Aorta (tissue), 5 donors: ENCODE measurements around the gene POU2AF3. TPM values are rescaled to one million over a fixed set of nuclear protein-coding genes. Genes with fewer than 3 reads are reported as not detected.

ENCODE experiments used
- ATAC-seq: fragments of 200-7000 bp; cut with Tn5 transposase; one replicate; pipeline ENCODE4 v1.9.1; 2022; ENCODE audit warnings: moderate library complexity; ENCODE audit not compliant: low FRiP score
- DNase-seq, 2 donors: peaks; one replicate each; pipeline ENCODE4 v3.0.0-alpha.2; 2020
- H3K27ac ChIP-seq, 2 donors: one replicate each; pipeline ENCODE4 v1.5.1; 2013; ENCODE audit warnings: low read length in 2 of 2, mild to moderate bottlenecking in 2 of 2, moderate library complexity in 2 of 2, control low read depth in 1 of 2, inconsistent platforms in 1 of 2, low read depth in 1 of 2
- H3K27me3 ChIP-seq, 2 donors: one replicate each; pipeline ENCODE4 v1.6.1; 2013; ENCODE audit warnings: control low read depth in 1 of 2, low read length in 1 of 2, mild to moderate bottlenecking in 1 of 2, moderate library complexity in 1 of 2; ENCODE audit not compliant: insufficient read depth in 2 of 2, control insufficient read depth in 1 of 2
- H3K36me3 ChIP-seq, 2 donors: one replicate each; pipeline ENCODE4 v1.6.1; 2013; ENCODE audit warnings: control low read depth in 1 of 2, low read length in 1 of 2, mild to moderate bottlenecking in 1 of 2; ENCODE audit not compliant: insufficient read depth in 2 of 2, control insufficient read depth in 1 of 2
- H3K4me1 ChIP-seq, 2 donors: one replicate each; pipeline ENCODE4 v1.6.1; 2013; ENCODE audit warnings: low read length in 2 of 2, control low read depth in 1 of 2, mild to moderate bottlenecking in 1 of 2, moderate library complexity in 1 of 2; ENCODE audit not compliant: insufficient read depth in 2 of 2, control insufficient read depth in 1 of 2
- H3K4me3 ChIP-seq, 2 donors: one replicate each; pipeline ENCODE4 v1.5.1; 2013; ENCODE audit warnings: low read length in 2 of 2, control low read depth in 1 of 2, mild to moderate bottlenecking in 1 of 2
- H3K9me3 ChIP-seq: one replicate; pipeline ENCODE4 v1.6.1; 2013; ENCODE audit warnings: mild to moderate bottlenecking, low read length; ENCODE audit not compliant: control insufficient read depth
- WGBS, 2 donors: extraction: QIAGEN DNeasy Blood & Tissue Kit; methylation state at CpG; one replicate each; pipeline ENCODE4 v1.1.7; 2013; 5-methylcytosine and 5-hydroxymethylcytosine counted together
- intact Hi-C, 2 donors: fragments of 100-400 bp; cut with DNase I; formaldehyde crosslinking; loops; one replicate each; pipeline versions ENCODE4 v1.14.2 to v1.15.0; 2022
- polyA plus RNA-seq, 2 donors: library from polyadenylated mRNA; stranded (reverse); fragments of 200-250 nt; gene quantifications; one replicate each; pipeline ENCODE4 v1.2.3, GENCODE V29; 2013
- total RNA-seq, 2 donors: library from RNA; stranded (reverse); fragmentation: NEBNext Ultra II Directional; extraction: Animal tissue kit (Norgen Biotek cat#: 25700); gene quantifications; one replicate each; pipeline ENCODE4 v1.2.1, GENCODE V29; 2021
- donor health status: healthy with polysubstance abuse.
- donor health status: Bipolar disorder and iron deficiency.
- donor health status: DM: no; HTN: no; CAD: no.
- donor health status: DM: no; HTN: no; CAD: no.
- donor health status: DM: yes; HTN: yes; CAD: no.

The POU2AF3 gene
- total and polyA plus RNA-seq, 4 donors = 1.1 to 4.5 (median 4.2) TPM; not detected in 1

- ATAC-seq (no peak), DNase-seq (no peak)
- H3K9me3 ChIP-seq = no peaks in the 10 kb centered on the region
- no peaks in the 10 kb centered on the region for H3K4me1 ChIP-seq
- H3K36me3 ChIP-seq = no peaks in the 10 kb centered on the region
- 73 to 80% methylated on average over 2 of the region's 2 CpGs for WGBS, 2 donors
- intact Hi-C loops = no loop called here
- no peak overlapping the region for H3K27ac ChIP-seq
- H3K4me3 ChIP-seq = no peak overlapping the region
- no peaks in the 10 kb centered on the region for H3K27me3 ChIP-seq
These were observed 38.4 kb downstream of the POU2AF3 start for GRCh38 chr11:111336582-111337256.

- H3K4me3 ChIP-seq = no peak overlapping the region
- intact Hi-C loops = no loop called here
These were observed 41.5 kb downstream of the POU2AF3 start for GRCh38 chr11:111339758-111340388.

GRCh38 chr11:111342329-111342728 is 44.0 kb downstream of the POU2AF3 start:
- 81 to 87% methylated on average over 3 of the region's 3 CpGs for WGBS, 2 donors
- no peaks in the 10 kb centered on the region for H3K27me3 ChIP-seq
- no peaks in the 10 kb centered on the region for H3K4me1 ChIP-seq
- no peak for ATAC-seq
- H3K36me3 ChIP-seq = no peaks in the 10 kb centered on the region
- no peak for DNase-seq
- no peak overlapping the region for H3K4me3 ChIP-seq
- H3K9me3 ChIP-seq = no peaks in the 10 kb centered on the region
- no peak overlapping the region for H3K27ac ChIP-seq
- intact Hi-C loops = no loop called here

More at GRCh38 chr11:111339758-111340388, 41.5 kb downstream of the POU2AF3 start:
- no peak for DNase-seq
- ATAC-seq = no peak
- Histone ChIP-seq H3K36me3 (no peaks in the 10 kb centered on the region), H3K27ac (no peak overlapping the region), H3K27me3 (no peaks in the 10 kb centered on the region), H3K4me1 (no peaks in the 10 kb centered on the region), H3K9me3 (no peaks in the 10 kb centered on the region)

- Histone ChIP-seq H3K36me3 (no peaks in the 10 kb centered on the region), H3K4me1 (no peaks in the 10 kb centered on the region), H3K27me3 (no peaks in the 10 kb centered on the region), H3K4me3 (no peak overlapping the region), H3K9me3 (no peaks in the 10 kb centered on the region), H3K27ac (no peak overlapping the region)
- WGBS, 2 donors = 34 to 44% methylated on average over 3 of the region's 3 CpGs
- ATAC-seq (peak; percentile 76), DNase-seq (peak; percentile 68 to 82)
- intact Hi-C loops = no loop called here
These were observed 45.7 kb downstream of the POU2AF3 start for GRCh38 chr11:111344032-111344431.

- Histone ChIP-seq H3K27ac (no peak overlapping the region), H3K4me1 (no peaks in the 10 kb centered on the region), H3K4me3 (no peak overlapping the region), H3K36me3 (no peaks in the 10 kb centered on the region), H3K9me3 (no peaks in the 10 kb centered on the region), H3K27me3 (no peaks in the 10 kb centered on the region)
- intact Hi-C loops = no loop called here
- WGBS, 2 donors = 85 to 86% methylated on average over 6 of the region's 6 CpGs
- DNase-seq (no peak), ATAC-seq (no peak)
These were observed 48.8 kb downstream of the POU2AF3 start for GRCh38 chr11:111347002-111347722.

- Histone ChIP-seq H3K27me3 (no peaks in the 10 kb centered on the region), H3K36me3 (no peaks in the 10 kb centered on the region), H3K27ac (no peak overlapping the region), H3K4me1 (no peaks in the 10 kb centered on the region), H3K4me3 (no peak overlapping the region), H3K9me3 (no peaks in the 10 kb centered on the region)
- ATAC-seq (no peak), DNase-seq (no peak)
- intact Hi-C loops = no loop called here
- 83 to 91% methylated on average over 3 of the region's 3 CpGs for WGBS, 2 donors
These were observed 49.4 kb downstream of the POU2AF3 start for GRCh38 chr11:111347723-111348115.

GRCh38 chr11:111348147-111348546 is 49.8 kb downstream of the POU2AF3 start:
- H3K4me1 ChIP-seq = no peaks in the 10 kb centered on the region
- ATAC-seq = no peak
- H3K27me3 ChIP-seq = no peaks in the 10 kb centered on the region
- no peak overlapping the region for H3K27ac ChIP-seq
- no peak for DNase-seq
- no peaks in the 10 kb centered on the region for H3K36me3 ChIP-seq
- no peaks in the 10 kb centered on the region for H3K9me3 ChIP-seq
- intact Hi-C loops = no loop called here
- H3K4me3 ChIP-seq = no peak overlapping the region
- 79 to 92% methylated on average over 3 of the region's 3 CpGs for WGBS, 2 donors

GRCh38 chr11:111349191-111349695 is 50.9 kb downstream of the POU2AF3 start:
- no peaks in the 10 kb centered on the region for H3K36me3 ChIP-seq
- H3K27ac ChIP-seq = no peak overlapping the region
- no peaks in the 10 kb centered on the region for H3K4me1 ChIP-seq
- ATAC-seq (no peak), DNase-seq (no peak)
- no peaks in the 10 kb centered on the region for H3K9me3 ChIP-seq
- no peak overlapping the region for H3K4me3 ChIP-seq
- no peaks in the 10 kb centered on the region for H3K27me3 ChIP-seq
- 73 to 92% methylated on average over 2 of the region's 2 CpGs for WGBS, 2 donors
- intact Hi-C loops = no loop called here
